Loucy (cell line): Measurements from ENCODE around the gene DAB1.

Source experiments
- CTCF ChIP-seq: fragments of 200-600 bp; sonication (generic); conservative IDR thresholded peaks from 2 replicates; pipeline ENCODE4 v1.5.1; 2014; ENCODE audit warnings: mild to moderate bottlenecking, antibody characterized with exemption, low read length
- EZH2phosphoT487 ChIP-seq: fragments of 200-600 bp; IDR thresholded peaks from 2 replicates; pipeline ENCODE4 v1.6.1; 2018; ENCODE audit warnings: antibody characterized with exemption, mild to moderate bottlenecking, moderate library complexity, borderline replicate concordance

- TF ChIP-seq CTCF (no peak), EZH2phosphoT487 (no peak)
These were observed 339.2 kb downstream of the DAB1 start for GRCh38 chr1:57084701-57085100.
